ENCODE measurements around the gene CFAP73.

CFAP73 gene

DNA sequence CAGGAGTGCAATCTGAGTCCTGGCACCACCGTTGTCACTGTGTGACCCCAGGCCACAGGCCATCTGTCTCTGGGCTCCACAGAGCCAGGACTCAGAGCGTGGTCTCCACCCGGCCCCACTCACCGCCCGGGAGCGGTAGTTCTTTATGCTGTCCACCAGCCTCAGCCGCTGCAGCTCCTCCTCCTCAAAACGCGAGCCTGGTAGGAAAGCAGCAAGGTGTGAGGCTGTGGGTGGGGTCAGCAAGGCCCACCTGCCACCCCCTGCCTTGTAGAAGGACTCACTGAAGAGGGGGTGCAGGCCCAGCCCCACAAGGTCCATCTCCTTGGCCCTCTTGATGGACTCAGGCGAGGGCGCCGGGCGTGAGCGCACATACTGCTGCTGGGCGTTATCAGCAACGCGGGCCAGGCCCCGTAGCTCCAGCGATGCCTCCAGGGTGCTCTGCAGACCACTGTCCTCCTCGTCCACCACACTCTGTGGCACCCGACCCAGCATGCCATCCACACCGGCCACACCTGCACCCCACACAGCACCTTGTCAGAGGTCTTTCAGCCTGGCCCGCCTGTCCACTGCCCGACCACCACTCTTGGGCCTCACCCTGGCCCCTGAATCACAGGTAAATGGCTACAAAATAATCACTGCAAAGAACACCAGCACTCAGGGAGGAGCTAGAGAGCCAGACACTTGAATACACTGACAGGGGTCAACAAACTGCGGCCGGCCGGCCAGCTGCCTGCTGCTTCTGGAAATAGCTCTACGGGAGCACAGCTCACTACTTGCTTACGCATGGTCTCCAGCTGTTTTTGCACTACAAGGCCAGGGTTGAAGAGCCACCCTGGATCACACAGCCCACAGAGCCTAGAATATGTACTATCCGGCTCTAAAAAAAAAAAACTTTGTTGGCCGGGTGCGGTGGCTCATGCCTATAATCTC lies 16.3 kb downstream of the CFAP73 start:
- H2AFZ ChIP-seq = no peak overlapping the region
- H3K27ac ChIP-seq = no peak overlapping the region
- H3K4me1 ChIP-seq = peaks cover 14% of the 10 kb centered on the region
- no peaks in the 10 kb centered on the region for H3K9me3 ChIP-seq (ENCODE audit: control insufficient read depth, low read length)
- H3K36me3 ChIP-seq (ENCODE audit: control insufficient read depth, insufficient read depth, low read length) = no peaks in the 10 kb centered on the region
- H3K9ac ChIP-seq = no peak overlapping the region
- H3K4me2 ChIP-seq (ENCODE audit: low read length) = no peak overlapping the region
- H3K4me3 ChIP-seq (ENCODE audit: low read depth, low read length) = no peak overlapping the region
- no peaks in the 10 kb centered on the region for H3K27me3 ChIP-seq (ENCODE audit: control insufficient read depth, insufficient read depth, low read length)
- no peak for TF ChIP-seq CTCF (IDR thresholded peaks at IDR 0.05)
- no peaks in the 10 kb centered on the region for H3K79me2 ChIP-seq

DNA sequence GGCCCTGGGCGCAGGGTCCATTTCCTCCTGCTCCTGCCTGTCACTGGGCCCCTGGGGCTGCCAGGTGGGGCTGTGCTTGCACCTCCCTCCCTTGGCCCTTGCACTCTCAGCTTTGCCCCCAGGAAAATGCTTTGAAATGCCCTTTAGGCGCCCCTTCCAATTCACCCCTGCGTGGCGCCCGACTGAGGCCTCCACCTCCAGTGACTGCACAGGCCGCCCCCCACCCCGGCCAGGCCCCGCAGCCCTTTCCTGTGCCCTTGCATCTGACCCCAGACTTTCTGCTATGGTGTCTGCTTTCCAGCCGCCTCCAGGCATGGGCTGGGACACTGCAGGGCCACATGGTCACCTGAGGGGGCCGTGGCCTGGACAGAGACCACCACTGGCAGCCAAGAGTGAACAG lies 18.3 kb downstream of the CFAP73 start:
- Histone ChIP-seq H3K4me1 (peaks cover 20% of the 10 kb centered on the region), H2AFZ (peak overlapping the region; percentile 61), H3K4me2 (ENCODE audit: low read length) (no peak overlapping the region), H3K27me3 (ENCODE audit: control insufficient read depth, insufficient read depth, low read length) (no peaks in the 10 kb centered on the region), H3K27ac (peak overlapping the region; percentile 75), H3K4me3 (ENCODE audit: low read depth, low read length) (no peak overlapping the region), H3K9me3 (ENCODE audit: control insufficient read depth, low read length) (no peaks in the 10 kb centered on the region), H3K9ac (no peak overlapping the region), H3K79me2 (peaks cover 3% of the 10 kb centered on the region), H3K36me3 (ENCODE audit: control insufficient read depth, insufficient read depth, low read length) (no peaks in the 10 kb centered on the region)
- no peak for TF ChIP-seq CTCF (IDR thresholded peaks at IDR 0.05)

GRCh38 chr12:113169697-113170096 lies 20.2 kb downstream of the CFAP73 start:
- no peak overlapping the region for H3K9ac ChIP-seq
- TF ChIP-seq CTCF (IDR thresholded peaks at IDR 0.05) = no peak
- H3K36me3 ChIP-seq (ENCODE audit: control insufficient read depth, insufficient read depth, low read length) = no peaks in the 10 kb centered on the region
- H3K9me3 ChIP-seq (ENCODE audit: control insufficient read depth, low read length) = no peaks in the 10 kb centered on the region
- H3K4me2 ChIP-seq (ENCODE audit: low read length) = no peak overlapping the region
- H3K27me3 ChIP-seq (ENCODE audit: control insufficient read depth, insufficient read depth, low read length) = no peaks in the 10 kb centered on the region
- no peak overlapping the region for H2AFZ ChIP-seq
- H3K4me3 ChIP-seq (ENCODE audit: low read depth, low read length) = no peak overlapping the region
- H3K4me1 ChIP-seq = peaks cover 20% of the 10 kb centered on the region
- H3K27ac ChIP-seq = no peak overlapping the region
- H3K79me2 ChIP-seq = peaks cover 3% of the 10 kb centered on the region

GRCh38 chr12:113170457-113170856 lies 20.9 kb downstream of the CFAP73 start:
- Histone ChIP-seq H2AFZ (no peak overlapping the region), H3K4me3 (ENCODE audit: low read depth, low read length) (no peak overlapping the region), H3K27ac (no peak overlapping the region), H3K79me2 (peaks cover 3% of the 10 kb centered on the region), H3K9me3 (ENCODE audit: control insufficient read depth, low read length) (no peaks in the 10 kb centered on the region), H3K9ac (no peak overlapping the region), H3K36me3 (ENCODE audit: control insufficient read depth, insufficient read depth, low read length) (no peaks in the 10 kb centered on the region), H3K27me3 (ENCODE audit: control insufficient read depth, insufficient read depth, low read length) (no peaks in the 10 kb centered on the region), H3K4me2 (ENCODE audit: low read length) (no peak overlapping the region), H3K4me1 (peaks cover 20% of the 10 kb centered on the region)
- no peak for TF ChIP-seq CTCF (IDR thresholded peaks at IDR 0.05)

DNA sequence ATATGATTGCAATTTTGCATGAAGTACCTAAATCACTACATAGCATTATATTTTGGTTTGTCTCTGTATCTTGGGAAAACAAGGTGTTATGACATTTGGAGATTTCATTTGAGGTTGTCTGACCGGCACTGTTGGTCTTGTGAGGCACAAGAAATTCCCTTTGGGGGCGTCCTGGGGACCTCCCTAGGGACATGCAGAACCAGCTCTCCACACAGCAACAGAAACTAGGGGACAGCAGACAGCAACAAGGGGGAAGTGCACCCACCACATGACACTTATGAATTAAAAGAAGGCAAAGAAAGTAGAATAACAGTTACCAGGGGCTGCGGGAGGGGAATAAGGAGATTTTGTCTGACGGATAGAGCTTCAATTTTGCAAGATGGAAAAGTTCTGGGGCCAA lies 21.4 kb downstream of the CFAP73 start:
- Histone ChIP-seq H3K4me1 (peaks cover 20% of the 10 kb centered on the region), H3K27me3 (ENCODE audit: control insufficient read depth, insufficient read depth, low read length) (no peaks in the 10 kb centered on the region), H2AFZ (no peak overlapping the region), H3K9me3 (ENCODE audit: control insufficient read depth, low read length) (no peaks in the 10 kb centered on the region), H3K79me2 (peaks cover 3% of the 10 kb centered on the region), H3K36me3 (ENCODE audit: control insufficient read depth, insufficient read depth, low read length) (no peaks in the 10 kb centered on the region), H3K27ac (no peak overlapping the region), H3K9ac (no peak overlapping the region), H3K4me3 (ENCODE audit: low read depth, low read length) (no peak overlapping the region), H3K4me2 (ENCODE audit: low read length) (no peak overlapping the region)
- TF ChIP-seq CTCF (IDR thresholded peaks at IDR 0.05) = no peak

Measured in parathyroid adenoma (tissue), 2 donors.